Keratinocyte (primary cell): ENCODE data around the gene MIOX. TPM values are rescaled to one million over a fixed set of nuclear protein-coding genes. Genes with fewer than 3 reads are reported as not detected.

Source experiments
- DNase-seq: peaks from one replicate; pipeline ENCODE4 v3.0.0-alpha.2; 2011; ENCODE audit warnings: low read depth, missing footprints, low spot score
- FAIRE-seq: peaks from 2 replicates; lab custom pipeline; 2011; peaks lifted over from hg19 to GRCh38; lab: Jason Lieb, UNC
- H2AFZ ChIP-seq: 2 replicates; pipeline ENCODE4 v1.6.0; 2012; ENCODE audit warnings: low read length, control low read depth, inconsistent platforms; ENCODE audit not compliant: control insufficient read depth
- H3K27ac ChIP-seq: 2 replicates; pipeline ENCODE4 v1.5.1; 2011; ENCODE audit warnings: low read length; ENCODE audit not compliant: control insufficient read depth, insufficient read depth
- H3K27me3 ChIP-seq: 3 replicates; pipeline ENCODE4 v1.6.0; 2011; ENCODE audit warnings: low read length; ENCODE audit not compliant: control insufficient read depth, insufficient read depth; ENCODE audit errors: extremely low read depth
- H3K36me3 ChIP-seq, 2 experiments: 2 replicates in 1 of 2; 3 replicates in 1 of 2; pipeline ENCODE4 v1.5.1; 2011; ENCODE audit warnings: low read length in 2 of 2, mild to moderate bottlenecking in 1 of 2; ENCODE audit not compliant: control insufficient read depth in 2 of 2, insufficient read depth in 2 of 2; ENCODE audit errors: extremely low read depth in 1 of 2
- H3K4me1 ChIP-seq: 3 replicates; pipeline ENCODE4 v1.5.1; 2011; ENCODE audit warnings: low read length; ENCODE audit not compliant: control insufficient read depth, insufficient read depth; ENCODE audit errors: extremely low read depth
- H3K4me2 ChIP-seq: 3 replicates; pipeline ENCODE4 v1.6.0; 2011; ENCODE audit warnings: low read depth, low read length; ENCODE audit not compliant: control insufficient read depth, insufficient read depth; ENCODE audit errors: extremely low read depth
- H3K4me3 ChIP-seq, 3 experiments: fragments of 200-600 bp in 1 of 3; sonication (generic) in 1 of 3; 2 replicates in 2 of 3; 3 replicates in 1 of 3; pipeline ENCODE4 v1.5.1; 2011 to 2016; ENCODE audit warnings: low read length in 3 of 3, mild to moderate bottlenecking in 3 of 3, control low read depth in 2 of 3, inconsistent platforms in 1 of 3, low read depth in 1 of 3, mixed read lengths in 1 of 3, mixed run types in 1 of 3, moderate library complexity in 1 of 3; ENCODE audit not compliant: control insufficient read depth in 2 of 3, insufficient read depth in 2 of 3; ENCODE audit errors: extremely low read depth in 1 of 3
- H3K79me2 ChIP-seq: 2 replicates; pipeline ENCODE4 v1.6.0; 2012; ENCODE audit warnings: low read length; ENCODE audit not compliant: control insufficient read depth, insufficient read depth
- H3K9ac ChIP-seq: 3 replicates; pipeline ENCODE4 v1.6.0; 2011; ENCODE audit warnings: low read length; ENCODE audit not compliant: control insufficient read depth, insufficient read depth; ENCODE audit errors: extremely low read depth
- H3K9me1 ChIP-seq: 3 replicates; pipeline ENCODE4 v1.6.0; 2011; ENCODE audit warnings: low read length; ENCODE audit not compliant: control insufficient read depth, insufficient read depth; ENCODE audit errors: extremely low read depth
- H3K9me3 ChIP-seq: 2 replicates; pipeline ENCODE4 v1.5.1; 2012; ENCODE audit warnings: low read depth, low read length; ENCODE audit not compliant: control insufficient read depth
- H4K20me1 ChIP-seq: 3 replicates; pipeline ENCODE4 v1.6.0; 2011; ENCODE audit warnings: low read length; ENCODE audit not compliant: control insufficient read depth, insufficient read depth; ENCODE audit errors: extremely low read depth
- EZH2 ChIP-seq: IDR thresholded peaks from one replicate; pipeline ENCODE4 v1.6.1; 2012; ENCODE audit warnings: inconsistent platforms, mild to moderate bottlenecking, low read length, moderate library complexity
- dilution Hi-C: fragments of 300-500 bp; cut with MboI; formaldehyde crosslinking; loops from one replicate; pipeline ENCODE4 v1.7.0; 2020; ENCODE audit warnings: low sequenced_read_pairs; ENCODE audit not compliant: extremely low pct_ligation_motif_present
- polyA plus RNA-seq, 5 experiments: library from polyadenylated mRNA; depleted of rRNA in 3 of 5; stranded (reverse) in 3 of 5; stranded (forward) in 1 of 5; unstranded in 1 of 5; fragments of >200 nt; gene quantifications; 1 replicate in 1 of 5; 2 replicates in 3 of 5; 3 replicates in 1 of 5; pipeline versions ENCODE4 v1.2.1 to v1.2.3, GENCODE V29; 2011 to 2012; ENCODE audit warnings: missing spikeins in 2 of 5, low read depth in 1 of 5, low replicate concordance in 1 of 5
- TF ChIP-seq, protein P1 (sequence below), 3 experiments: IDR thresholded peaks in 1 of 3; conservative IDR thresholded peaks in 1 of 3; optimal IDR thresholded peaks in 1 of 3; 2 replicates in 2 of 3; 3 replicates in 1 of 3; pipeline versions ENCODE3 to v1.5.1; 2011; ENCODE audit warnings: low read length in 3 of 3, mild to moderate bottlenecking in 3 of 3, moderate library complexity in 2 of 3, control low read depth in 1 of 3, inconsistent platforms in 1 of 3; ENCODE audit not compliant: insufficient read depth in 2 of 3; ENCODE audit errors: extremely low read depth in 1 of 3

Gene MIOX
- polyA plus RNA-seq, 1 donor (not counting 4 experiments of a cell fraction or from before 2014, with no cell fraction given): not detected

DNA sequence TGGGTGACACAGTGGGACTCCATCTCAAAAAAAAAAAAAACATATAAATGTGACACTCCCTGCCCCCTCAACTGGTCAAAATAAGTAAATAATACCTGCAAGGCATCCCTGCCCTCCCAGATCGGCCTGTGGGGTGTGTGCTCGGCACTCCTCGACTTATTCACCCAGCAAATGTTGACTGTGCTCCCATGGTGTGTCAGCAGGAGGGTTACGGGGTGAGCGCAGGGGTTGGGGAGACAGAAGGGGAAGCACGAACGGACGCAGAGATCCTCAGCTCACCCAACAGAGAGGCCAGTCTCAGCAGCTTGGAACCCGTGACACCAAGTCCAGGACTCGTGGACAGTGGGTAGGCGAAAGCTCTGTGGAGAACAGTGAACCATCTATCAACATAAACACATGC, 6.9 kb upstream of the MIOX start:
- TF ChIP-seq, protein P1, sequence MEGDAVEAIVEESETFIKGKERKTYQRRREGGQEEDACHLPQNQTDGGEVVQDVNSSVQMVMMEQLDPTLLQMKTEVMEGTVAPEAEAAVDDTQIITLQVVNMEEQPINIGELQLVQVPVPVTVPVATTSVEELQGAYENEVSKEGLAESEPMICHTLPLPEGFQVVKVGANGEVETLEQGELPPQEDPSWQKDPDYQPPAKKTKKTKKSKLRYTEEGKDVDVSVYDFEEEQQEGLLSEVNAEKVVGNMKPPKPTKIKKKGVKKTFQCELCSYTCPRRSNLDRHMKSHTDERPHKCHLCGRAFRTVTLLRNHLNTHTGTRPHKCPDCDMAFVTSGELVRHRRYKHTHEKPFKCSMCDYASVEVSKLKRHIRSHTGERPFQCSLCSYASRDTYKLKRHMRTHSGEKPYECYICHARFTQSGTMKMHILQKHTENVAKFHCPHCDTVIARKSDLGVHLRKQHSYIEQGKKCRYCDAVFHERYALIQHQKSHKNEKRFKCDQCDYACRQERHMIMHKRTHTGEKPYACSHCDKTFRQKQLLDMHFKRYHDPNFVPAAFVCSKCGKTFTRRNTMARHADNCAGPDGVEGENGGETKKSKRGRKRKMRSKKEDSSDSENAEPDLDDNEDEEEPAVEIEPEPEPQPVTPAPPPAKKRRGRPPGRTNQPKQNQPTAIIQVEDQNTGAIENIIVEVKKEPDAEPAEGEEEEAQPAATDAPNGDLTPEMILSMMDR (optimal IDR thresholded peaks at IDR 0.05 in 1 of 3, IDR thresholded peaks at IDR 0.05 in 1 of 3, conservative IDR thresholded peaks at IDR 0.05 in 1 of 3; ENCODE audit: extremely low read depth in 1 of 3, insufficient read depth in 2 of 3, low read length in 3 of 3): no peak
- TF ChIP-seq EZH2: no peak
- H3K79me2 ChIP-seq: no peaks in the 10 kb centered on the region
- no peak overlapping the region for H2AFZ ChIP-seq
- H3K4me3 ChIP-seq: no peak overlapping the region
- H3K27me3 ChIP-seq: peaks cover 25% of the 10 kb centered on the region
- dilution Hi-C loops: no loop called here
- H4K20me1 ChIP-seq: no peaks in the 10 kb centered on the region
- peaks cover 14% of the 10 kb centered on the region for H3K4me1 ChIP-seq
- FAIRE-seq: no peak
- no peaks in the 10 kb centered on the region for H3K9me3 ChIP-seq
- H3K36me3 ChIP-seq: no peaks in the 10 kb centered on the region
- no peak overlapping the region for H3K4me2 ChIP-seq
- no peak for DNase-seq
- no peak overlapping the region for H3K9ac ChIP-seq
- no peak overlapping the region for H3K27ac ChIP-seq
- no peaks in the 10 kb centered on the region for H3K9me1 ChIP-seq

DNA sequence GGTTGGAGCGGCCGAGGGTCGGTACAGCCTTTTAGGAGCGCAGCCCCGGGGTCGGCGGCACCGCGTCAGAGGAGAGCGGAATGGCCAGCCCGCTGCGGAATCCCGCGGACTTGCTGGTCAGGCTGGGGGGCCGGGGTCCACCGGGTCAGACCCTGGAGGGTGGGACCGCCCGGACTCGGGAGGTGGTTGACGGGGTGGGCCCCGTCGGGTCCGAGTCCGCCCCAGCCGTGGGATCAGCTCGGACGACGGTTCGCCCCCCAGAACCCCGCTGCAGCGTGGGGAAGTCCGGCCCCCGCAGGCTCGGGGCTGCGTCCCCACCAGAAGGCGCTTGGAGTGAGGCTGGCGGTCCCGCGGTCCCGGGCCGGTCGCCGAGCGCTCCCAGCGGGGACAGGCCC, 5.6 kb upstream of the MIOX start:
- H3K9me1 ChIP-seq: no peaks in the 10 kb centered on the region
- H3K4me3 ChIP-seq: peak overlapping the region; percentile 29 to 41 (median 38)
- H3K9ac ChIP-seq: peak overlapping the region; percentile 73
- peaks cover 3% of the 10 kb centered on the region for H4K20me1 ChIP-seq
- no peak for FAIRE-seq
- TF ChIP-seq EZH2: no peak
- TF ChIP-seq, protein P1 (optimal IDR thresholded peaks at IDR 0.05 in 1 of 3, IDR thresholded peaks at IDR 0.05 in 1 of 3, conservative IDR thresholded peaks at IDR 0.05 in 1 of 3; ENCODE audit: extremely low read depth in 1 of 3, insufficient read depth in 2 of 3, low read length in 3 of 3): no peak
- H3K4me1 ChIP-seq: peaks cover 9% of the 10 kb centered on the region
- dilution Hi-C loops: no loop called here
- DNase-seq: no peak
- H3K27me3 ChIP-seq: peaks cover 28% of the 10 kb centered on the region
- peak overlapping the region; percentile 41 for H3K4me2 ChIP-seq
- no peaks in the 10 kb centered on the region for H3K36me3 ChIP-seq
- H3K27ac ChIP-seq: no peak overlapping the region
- H3K9me3 ChIP-seq: no peaks in the 10 kb centered on the region
- no peaks in the 10 kb centered on the region for H3K79me2 ChIP-seq
- H2AFZ ChIP-seq: peak overlapping the region; percentile 6
